ENCODE data around the gene HOXA4. TPM values are rescaled to one million over a fixed set of nuclear protein-coding genes. Genes with fewer than 3 reads are reported as not detected.

Gene HOXA4
- total and polyA plus RNA-seq, 2 of the 4 experiments (the other 2 are of a cell fraction): 0.36 to 8.0 TPM

DNA sequence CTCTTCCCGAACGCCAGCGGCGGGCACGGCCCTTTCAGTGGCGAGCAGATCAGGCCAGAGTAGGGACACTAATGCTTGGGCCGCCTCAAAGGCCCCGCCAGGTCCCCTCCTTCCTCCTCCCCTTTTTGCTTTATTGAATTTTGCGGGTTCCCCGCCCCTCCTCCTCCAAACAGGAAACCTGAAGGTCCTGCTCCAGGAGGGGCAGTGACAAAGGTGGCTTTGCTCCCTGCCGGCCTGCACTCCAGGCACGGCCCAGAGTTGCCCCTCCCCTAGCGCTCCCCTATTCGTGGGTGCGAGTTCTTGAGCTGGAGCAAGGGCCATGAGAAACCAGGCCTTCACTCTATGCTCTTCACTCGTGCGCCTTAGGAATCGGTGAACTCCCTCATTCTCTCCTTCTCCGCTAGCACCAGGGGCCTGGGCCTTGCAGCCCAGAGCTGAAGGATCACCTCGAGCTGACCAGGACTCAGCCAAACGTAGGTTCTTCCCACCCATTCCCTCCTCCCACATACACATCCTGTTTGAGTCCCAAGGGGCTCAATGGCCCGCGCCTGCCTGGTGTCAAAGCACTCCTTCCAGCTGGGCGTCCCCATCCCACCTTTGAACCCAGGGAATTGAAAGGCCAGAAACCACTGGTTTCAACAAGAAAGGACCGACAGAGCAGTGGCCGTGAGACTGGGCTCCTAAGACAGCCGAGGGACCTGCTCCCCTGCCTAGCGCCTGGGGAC is 17.6 kb upstream of the HOXA4 start:
- Histone ChIP-seq H3K4me2 (ENCODE audit: low read depth, low read length) (peak overlapping the region; percentile 76), H3K36me3 (ENCODE audit: control insufficient read depth, insufficient read depth, low read length) (no peaks in the 10 kb centered on the region; the same call in 1 of the 2 replicates), H2BK5ac (ENCODE audit: low read depth, low read length, poor library complexity, severe bottlenecking) (peak overlapping the region; percentile 64), H3K79me1 (ENCODE audit: low read depth in 1 of 2, low read length in 2 of 2) (peaks cover 9 to 27% of the 10 kb centered on the region in 2 experiments; a peak in 3 of 4 replicates), H3K27ac (ENCODE audit: insufficient read depth, low read length) (peak overlapping the region; percentile 96), H3K9me3 (ENCODE audit: control insufficient read depth, insufficient read depth, low read length) (no peaks in the 10 kb centered on the region), H3K18ac (ENCODE audit: low read depth, low read length) (peak overlapping the region; percentile 47), H3K4me3 (ENCODE audit: insufficient read depth, low read depth, low read length) (peak overlapping the region; percentile 38), H2AK9ac (replicated peaks; ENCODE audit: low read depth, low read length, poor library complexity) (peak overlapping the region; percentile 10), H3K9me1 (ENCODE audit: insufficient read depth, low read length) (no peaks in the 10 kb centered on the region), H2BK20ac (ENCODE audit: low read depth, low read length) (peak overlapping the region; percentile 33; the same call in 1 of the 2 replicates), H4K20me1 (ENCODE audit: insufficient read depth, low read length) (no peaks in the 10 kb centered on the region), H3K14ac (replicated peaks; ENCODE audit: low read depth, low read length) (peak overlapping the region; percentile 86), H4K8ac (ENCODE audit: low read depth in 2 of 2, low read length in 2 of 2) (peak overlapping the region; percentile 82 to 84), H3K4ac (ENCODE audit: low read depth, low read length) (peak overlapping the region; percentile 79), H3K4me1 (ENCODE audit: control insufficient read depth, insufficient read depth, low read length) (peaks cover 17% of the 10 kb centered on the region), H2AFZ (replicated peaks; ENCODE audit: low read length, poor library complexity) (peak overlapping the region; percentile 90), H2BK120ac (ENCODE audit: low read depth, low read length) (peak overlapping the region; percentile 56), H3K27me3 (ENCODE audit: control insufficient read depth, insufficient read depth, low read length) (no peaks in the 10 kb centered on the region), H3K23ac (ENCODE audit: low read depth, low read length) (peak overlapping the region; percentile 96), H4K5ac (ENCODE audit: low read depth, low read length) (peak overlapping the region; percentile 61), H2AK5ac (ENCODE audit: low read depth, low read length) (peak overlapping the region; percentile 78), H3K56ac (ENCODE audit: extremely low read depth, insufficient read depth, low read length) (0 out of 2 replicates have a peak overlapping the region, but pooled peaks have one; percentile 13), H3K9ac (ENCODE audit: low read depth, low read length) (peak overlapping the region; percentile 68), H2BK15ac (ENCODE audit: low read depth, low read length) (peak overlapping the region; percentile 53; the same call in 2 of the 3 replicates), H4K91ac (ENCODE audit: insufficient read depth, low read depth, low read length) (peak overlapping the region; percentile 77)
- dilution Hi-C loops (cut with HindIII; ENCODE audit: low sequenced_read_pairs, unreplicated experiment) (no loop called here), in situ Hi-C loops (cut with MboI; ENCODE audit: low sequenced_read_pairs) (loop anchor here (10.0 kb wide), 1 partner anchor 953 kb away; no protein-coding TSS in a partner anchor), intact Hi-C loops (cut with micrococcal nuclease) (loop anchor here (5.0 kb wide), 1 partner anchor 1056 kb away; no protein-coding TSS in a partner anchor)
- TF ChIP-seq RCOR1 (IDR thresholded peaks at IDR 0.05; ENCODE audit: insufficient replicate concordance, low read length): no peak
- TF ChIP-seq CHD1 (IDR thresholded peaks at IDR 0.05; ENCODE audit: low read depth, low read length): no peak
- no peak for TF ChIP-seq SMC3 (IDR thresholded peaks at IDR 0.05; ENCODE audit: low read depth, low read length)
- DNase-seq (no peak), ATAC-seq (ENCODE audit: low read depth) (no peak)
- no TSS peak for BruUV-seq (replicated peaks)
- 18% methylated on average over 11 of the region's 28 CpGs; no CpG with 5 or more reads in 1 of the 2 experiments for WGBS, 2 experiments (ENCODE audit: extremely low coverage in 2 of 2, insufficient read length in 1 of 2)
- POLR2A ChIA-PET (ENCODE audit: unreplicated experiment): no interaction called here
- CTCF ChIA-PET: no interaction called here

Measured in IMR-90 (cell line).